Dermis blood vessel endothelial cell (primary cell): Measurements from ENCODE around the gene GFM2. TPM values are rescaled to one million over a fixed set of nuclear protein-coding genes. Genes with fewer than 3 reads are reported as not detected.
"Not testable (repeated sequence)": the region's sequence is repeated elsewhere in the genome, so short reads cannot be mapped to it uniquely, and the experiment has no call there.

Source experiments
- DNase-seq: peaks from one replicate; pipeline ENCODE4 v3.0.0; 2010
- total RNA-seq: library from RNA; depleted of rRNA; stranded (reverse); fragments of >200 nt; gene quantifications from 2 replicates; pipeline ENCODE4 v1.2.3, GENCODE V29; 2014

The GFM2 gene
- total RNA-seq = 41.2 and 49.2 TPM in 2 replicates

- peak; percentile 97 for DNase-seq
These were observed at the start of gene GFM2, which contains the start of gene NSA2 for GRCh38 chr5:74766849-74767578. Gene GFM2 (minus strand): TSS chr5:74767117. CDS start chr5:74763742, 3,375 bp downstream. Gene NSA2 (plus strand): TSS chr5:74767249. CDS start chr5:74767361, 112 bp downstream.

GRCh38 chr5:74810915-74811314 is 44.0 kb upstream of the GFM2 start:
- no peak for DNase-seq

- no peak for DNase-seq
These were observed 35.0 kb upstream of the GFM2 start for GRCh38 chr5:74801941-74802340.

GRCh38 chr5:74801197-74801596 is 34.3 kb upstream of the GFM2 start:
- DNase-seq = no peak

- DNase-seq = no peak
These were observed 32.3 kb upstream of the GFM2 start for GRCh38 chr5:74798977-74799911.

GRCh38 chr5:74791669-74792068 is 24.8 kb upstream of the GFM2 start:
- not testable (repeated sequence) for DNase-seq

- DNase-seq = no peak
These were observed 20.5 kb upstream of the GFM2 start for GRCh38 chr5:74787424-74787823.

GRCh38 chr5:74786851-74787250 is 19.9 kb upstream of the GFM2 start:
- no peak for DNase-seq

- DNase-seq = no peak
These were observed 11.7 kb upstream of the GFM2 start for GRCh38 chr5:74778609-74779008.

GRCh38 chr5:74772359-74772758 is 5.4 kb upstream of the GFM2 start:
- DNase-seq = no peak

GRCh38 chr5:74767579-74767913 is 629 bp upstream of the GFM2 start:
- DNase-seq = peak; percentile 58

GRCh38 chr5:74766418-74766848 is 484 bp downstream of the GFM2 start:
- peak; percentile 73 for DNase-seq

GRCh38 chr5:74765929-74766328 is 988 bp downstream of the GFM2 start:
- DNase-seq = no peak

GRCh38 chr5:74765201-74765600 is 1.7 kb downstream of the GFM2 start:
- DNase-seq = peak; percentile 46

GRCh38 chr5:74763504-74763903 is 3.4 kb downstream of the GFM2 start:
- no peak for DNase-seq

- DNase-seq = peak; percentile 65
These were observed 4.3 kb downstream of the GFM2 start for GRCh38 chr5:74762599-74762998.

GRCh38 chr5:74761241-74761640 is 5.7 kb downstream of the GFM2 start:
- no peak for DNase-seq

GRCh38 chr5:74748742-74749141 is 18.2 kb downstream of the GFM2 start:
- DNase-seq = not testable (repeated sequence)

- no peak for DNase-seq
These were observed 28.5 kb downstream of the GFM2 start for GRCh38 chr5:74738406-74738805.

- no peak for DNase-seq
These were observed 30.2 kb downstream of the GFM2 start for GRCh38 chr5:74736759-74737158.

GRCh38 chr5:74725331-74725730 is 41.6 kb downstream of the GFM2 start:
- no peak for DNase-seq

- DNase-seq = peak; percentile 34
These were observed 44.6 kb downstream of the GFM2 start for GRCh38 chr5:74722271-74722670.

- no peak for DNase-seq
These were observed 49.3 kb downstream of the GFM2 start for GRCh38 chr5:74717596-74717995.

- DNase-seq = no peak
These were observed 73.7 kb downstream of the GFM2 start for GRCh38 chr5:74693191-74693590.
